ENCODE data around the gene MCF2L2. TPM values are rescaled to one million over a fixed set of nuclear protein-coding genes. Genes with fewer than 3 reads are reported as not detected.

MCF2L2 gene
- total and polyA plus RNA-seq, 2 experiments from 2014 or later, result 6.7 to 14.6 TPM

- TF ChIP-seq, protein P1, sequence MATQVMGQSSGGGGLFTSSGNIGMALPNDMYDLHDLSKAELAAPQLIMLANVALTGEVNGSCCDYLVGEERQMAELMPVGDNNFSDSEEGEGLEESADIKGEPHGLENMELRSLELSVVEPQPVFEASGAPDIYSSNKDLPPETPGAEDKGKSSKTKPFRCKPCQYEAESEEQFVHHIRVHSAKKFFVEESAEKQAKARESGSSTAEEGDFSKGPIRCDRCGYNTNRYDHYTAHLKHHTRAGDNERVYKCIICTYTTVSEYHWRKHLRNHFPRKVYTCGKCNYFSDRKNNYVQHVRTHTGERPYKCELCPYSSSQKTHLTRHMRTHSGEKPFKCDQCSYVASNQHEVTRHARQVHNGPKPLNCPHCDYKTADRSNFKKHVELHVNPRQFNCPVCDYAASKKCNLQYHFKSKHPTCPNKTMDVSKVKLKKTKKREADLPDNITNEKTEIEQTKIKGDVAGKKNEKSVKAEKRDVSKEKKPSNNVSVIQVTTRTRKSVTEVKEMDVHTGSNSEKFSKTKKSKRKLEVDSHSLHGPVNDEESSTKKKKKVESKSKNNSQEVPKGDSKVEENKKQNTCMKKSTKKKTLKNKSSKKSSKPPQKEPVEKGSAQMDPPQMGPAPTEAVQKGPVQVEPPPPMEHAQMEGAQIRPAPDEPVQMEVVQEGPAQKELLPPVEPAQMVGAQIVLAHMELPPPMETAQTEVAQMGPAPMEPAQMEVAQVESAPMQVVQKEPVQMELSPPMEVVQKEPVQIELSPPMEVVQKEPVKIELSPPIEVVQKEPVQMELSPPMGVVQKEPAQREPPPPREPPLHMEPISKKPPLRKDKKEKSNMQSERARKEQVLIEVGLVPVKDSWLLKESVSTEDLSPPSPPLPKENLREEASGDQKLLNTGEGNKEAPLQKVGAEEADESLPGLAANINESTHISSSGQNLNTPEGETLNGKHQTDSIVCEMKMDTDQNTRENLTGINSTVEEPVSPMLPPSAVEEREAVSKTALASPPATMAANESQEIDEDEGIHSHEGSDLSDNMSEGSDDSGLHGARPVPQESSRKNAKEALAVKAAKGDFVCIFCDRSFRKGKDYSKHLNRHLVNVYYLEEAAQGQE (IDR thresholded peaks at IDR 0.05; ENCODE audit: unreplicated experiment), result no peak
- TF ChIP-seq EZH2 (IDR thresholded peaks at IDR 0.05; ENCODE audit: low read depth, unreplicated experiment) (no peak), ZNF114 (CRISPR knock-in tag; IDR thresholded peaks at IDR 0.05) (no peak), ZNF331 (CRISPR knock-in tag; IDR thresholded peaks at IDR 0.05; ENCODE audit: low read depth) (no peak), STAT1 (IDR thresholded peaks at IDR 0.05; ENCODE audit: unreplicated experiment) (no peak)
Observed at GRCh38 chr3:183303690-183304089, 124.7 kb downstream of the MCF2L2 start (continued).

DNA sequence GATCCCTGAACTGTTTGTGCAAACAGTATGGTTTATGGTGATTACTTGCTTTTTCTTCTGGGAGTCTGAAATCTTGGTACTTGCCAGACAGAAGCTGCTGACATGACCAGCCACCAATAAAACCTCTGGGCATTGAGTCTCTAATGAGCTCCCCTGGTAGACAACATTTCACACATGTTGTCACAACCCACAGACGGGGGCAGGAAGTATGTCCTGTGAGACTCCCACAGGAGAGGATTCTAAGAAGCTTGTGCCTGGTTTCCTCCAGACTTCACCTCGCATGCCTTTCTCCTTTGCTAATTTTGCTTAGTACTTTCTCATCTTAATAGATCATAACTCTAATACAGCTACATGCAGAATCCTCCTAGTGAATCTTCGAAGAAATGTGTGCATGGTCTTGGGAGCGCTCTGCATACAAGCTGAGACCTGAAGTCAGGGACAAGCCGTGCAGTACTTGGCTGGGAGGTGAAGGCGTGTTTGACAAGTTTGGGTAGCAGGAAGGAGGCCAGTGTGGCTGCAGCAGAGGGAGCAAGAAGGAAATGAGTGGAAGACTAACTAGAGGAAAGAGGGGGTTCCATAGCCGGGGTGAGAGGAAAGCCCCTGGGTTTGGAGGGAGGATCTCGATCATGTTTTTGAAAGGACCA lies 126.4 kb downstream of the MCF2L2 start:
- no peak overlapping the region for H3K4me3 Mint-ChIP-seq
- ATAC-seq (no peak), DNase-seq (ENCODE audit: low spot score) (no peak)
- H3K36me3 ChIP-seq (ENCODE audit: insufficient read depth), result no peaks in the 10 kb centered on the region
- H3K4me3 ChIP-seq, result no peak overlapping the region
- H3K27ac ChIP-seq (ENCODE audit: low read depth), result no peak overlapping the region
- H3K36me3 Mint-ChIP-seq (ENCODE audit: low read depth), result no peaks in the 10 kb centered on the region; the same call in 1 of the 3 replicates
- no peaks in the 10 kb centered on the region for H4K20me1 ChIP-seq (replicated peaks; ENCODE audit: insufficient read depth)
- no peaks in the 10 kb centered on the region for H3F3A ChIP-seq (replicated peaks; ENCODE audit: low read depth)
- H3K27ac Mint-ChIP-seq, result 0 out of 2 replicates have a peak overlapping the region, but pooled peaks have one; percentile 0
- no peak overlapping the region for H2AFZ ChIP-seq
- H3K27me3 Mint-ChIP-seq (ENCODE audit: insufficient read depth, low read depth, poor library complexity), result peaks cover 10% of the 10 kb centered on the region
- TF ChIP-seq JUNB (IDR thresholded peaks at IDR 0.05; ENCODE audit: unreplicated experiment), result no peak
- no peaks in the 10 kb centered on the region for H3K9me3 Mint-ChIP-seq
- no peaks in the 10 kb centered on the region for H3K9me2 ChIP-seq (ENCODE audit: insufficient read depth)
- no peaks in the 10 kb centered on the region for H3K27me3 ChIP-seq (ENCODE audit: insufficient read depth)
- no peaks in the 10 kb centered on the region for H3K79me2 ChIP-seq (replicated peaks; ENCODE audit: insufficient read depth)
- H3K4me2 ChIP-seq, result no peak overlapping the region
- peaks cover 16% of the 10 kb centered on the region for H3K4me1 Mint-ChIP-seq
- H3K4me1 ChIP-seq (ENCODE audit: insufficient read depth), result peaks cover 15% of the 10 kb centered on the region

DNA sequence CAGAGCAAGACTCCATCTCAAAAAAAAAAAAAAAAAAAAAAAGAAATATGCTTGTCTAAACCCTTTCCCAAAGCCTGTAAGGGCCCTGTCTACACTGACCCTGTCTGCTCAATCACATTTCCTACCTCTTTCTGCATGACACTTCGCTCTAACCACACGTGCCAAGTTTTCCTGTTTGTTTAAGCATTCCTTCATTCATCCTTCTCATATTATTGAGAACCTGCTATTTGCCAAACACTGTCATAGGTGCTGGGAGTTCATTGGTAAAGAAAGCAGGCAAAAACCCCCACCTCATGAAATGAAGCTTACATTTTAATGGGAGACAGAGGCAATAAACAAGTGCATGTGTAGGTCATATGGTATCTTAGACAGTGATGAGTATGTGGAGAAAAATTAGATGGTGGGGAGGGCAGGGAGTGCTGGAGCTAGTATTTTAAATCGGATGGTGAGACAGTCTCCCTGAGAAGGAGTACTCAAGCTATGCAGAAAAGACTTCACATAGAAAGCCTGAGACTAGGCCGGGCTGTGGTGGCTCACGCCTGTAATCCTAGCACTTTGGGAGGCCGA lies 127.3 kb downstream of the MCF2L2 start:
- no peak overlapping the region for H3K4me2 ChIP-seq
- H3F3A ChIP-seq (replicated peaks; ENCODE audit: low read depth), result no peaks in the 10 kb centered on the region
- H3K27me3 ChIP-seq (ENCODE audit: insufficient read depth), result no peaks in the 10 kb centered on the region
- DNase-seq (ENCODE audit: low spot score) (no peak), ATAC-seq (no peak)
- H3K9me2 ChIP-seq (ENCODE audit: insufficient read depth), result no peaks in the 10 kb centered on the region
- peaks cover 10% of the 10 kb centered on the region for H3K27me3 Mint-ChIP-seq (ENCODE audit: insufficient read depth, low read depth, poor library complexity)
- H3K4me1 Mint-ChIP-seq, result peaks cover 16% of the 10 kb centered on the region
- no peak overlapping the region for H2AFZ ChIP-seq
- no peaks in the 10 kb centered on the region for H3K79me2 ChIP-seq (replicated peaks; ENCODE audit: insufficient read depth)
- peaks cover 15% of the 10 kb centered on the region for H3K4me1 ChIP-seq (ENCODE audit: insufficient read depth)
- H3K36me3 Mint-ChIP-seq (ENCODE audit: low read depth), result peaks cover 7% of the 10 kb centered on the region
- no peak overlapping the region for H3K27ac ChIP-seq (ENCODE audit: low read depth)
- H3K4me3 ChIP-seq, result no peak overlapping the region
- no peaks in the 10 kb centered on the region for H4K20me1 ChIP-seq (replicated peaks; ENCODE audit: insufficient read depth)
- H3K9me3 Mint-ChIP-seq, result no peaks in the 10 kb centered on the region
- H3K27ac Mint-ChIP-seq, result no peak overlapping the region
- 0 out of 2 replicates have a peak, but pooled peaks cover 3% of the 10 kb centered on the region for H3K36me3 ChIP-seq (ENCODE audit: insufficient read depth)
- H3K4me3 Mint-ChIP-seq, result no peak overlapping the region
- no peak for TF ChIP-seq CTCF (conservative IDR thresholded peaks at IDR 0.05; ENCODE audit: low read depth in 2 of 2)
- TF ChIP-seq ZNF331 (CRISPR knock-in tag; IDR thresholded peaks at IDR 0.05; ENCODE audit: low read depth), result no peak
- TF ChIP-seq CREB1 (CRISPR knock-in tag; IDR thresholded peaks at IDR 0.05; ENCODE audit: low read depth), result no peak
- no peak for TF ChIP-seq EZH2 (IDR thresholded peaks at IDR 0.05; ENCODE audit: low read depth, unreplicated experiment)
- no peak for TF ChIP-seq ZNF114 (CRISPR knock-in tag; IDR thresholded peaks at IDR 0.05)
- no peak for TF ChIP-seq POLR2AphosphoS5 (IDR thresholded peaks at IDR 0.05; ENCODE audit: low read depth)

Data from GM23338 (cell line).